Ureter (tissue), 1 donor: Measurements from ENCODE around the gene BARHL1. TPM values are rescaled to one million over a fixed set of nuclear protein-coding genes. Genes with fewer than 3 reads are reported as not detected.

Source experiments
- DNase-seq: peaks from one replicate; pipeline ENCODE4 v3.0.0-alpha.2; 2020; ENCODE audit warnings: low spot score
- total RNA-seq: library from RNA; stranded (reverse); gene quantifications from one replicate; pipeline ENCODE4 v1.2.4, GENCODE V29; 2023
- donor health status: DM: yes; HTN: yes; CAD: no.

The BARHL1 gene
- total RNA-seq, 1 donor from 2014 or later: not detected

DNA sequence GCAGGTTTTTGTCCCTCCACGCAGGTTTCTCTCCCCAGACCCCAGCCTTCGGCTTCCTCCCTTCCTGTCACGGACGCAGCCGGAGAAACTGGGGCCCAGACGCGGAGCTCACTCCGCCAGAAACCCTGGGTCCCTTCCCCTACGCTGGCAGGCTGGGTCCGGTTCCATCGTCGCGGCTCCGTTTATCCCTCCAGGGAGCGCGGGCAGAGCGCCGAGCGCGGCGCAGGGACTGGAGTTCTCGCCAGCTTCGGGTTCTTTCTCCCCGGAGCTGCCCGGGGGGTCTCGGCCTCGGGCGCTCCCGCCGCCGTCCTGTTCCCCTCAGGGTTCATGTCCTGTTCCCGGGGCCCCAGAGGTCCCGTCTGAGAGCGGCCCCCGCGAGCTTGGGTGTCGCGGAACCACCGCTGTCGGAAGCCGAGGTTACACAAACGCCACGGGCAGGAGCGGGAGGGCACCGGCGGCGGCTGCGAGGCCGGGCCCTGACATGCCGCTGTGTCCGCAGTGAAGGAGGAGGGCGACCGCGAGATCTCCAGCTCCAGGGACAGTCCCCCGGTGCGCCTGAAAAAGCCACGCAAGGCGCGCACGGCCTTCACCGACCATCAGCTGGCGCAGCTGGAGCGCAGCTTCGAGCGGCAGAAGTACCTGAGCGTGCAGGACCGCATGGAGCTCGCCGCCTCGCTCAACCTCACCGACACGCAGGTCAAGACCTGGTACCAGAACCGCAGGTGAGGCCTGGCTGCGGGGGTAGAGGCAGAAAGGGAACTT, 4.6 kb downstream of the BARHL1 start:
- no peak for DNase-seq

DNA sequence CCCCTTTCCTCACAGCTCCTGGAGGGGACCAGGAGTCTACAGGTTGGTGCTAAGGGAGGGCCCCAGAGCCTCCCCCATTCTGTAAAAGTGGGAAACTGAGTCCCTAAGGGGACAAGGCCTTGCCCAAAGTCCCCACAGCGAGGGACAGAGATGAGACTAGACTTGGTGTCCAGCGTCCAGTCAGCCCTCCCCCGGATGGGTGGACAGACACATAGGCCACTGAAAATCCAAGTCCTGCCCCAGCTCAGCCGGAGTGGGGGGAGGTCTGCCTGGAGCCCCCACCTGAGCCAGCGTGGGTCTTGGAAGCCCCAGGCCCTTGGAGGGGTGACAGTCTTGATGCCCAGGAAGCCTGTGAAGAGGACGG, 5.2 kb downstream of the BARHL1 start:
- no peak for DNase-seq

DNA sequence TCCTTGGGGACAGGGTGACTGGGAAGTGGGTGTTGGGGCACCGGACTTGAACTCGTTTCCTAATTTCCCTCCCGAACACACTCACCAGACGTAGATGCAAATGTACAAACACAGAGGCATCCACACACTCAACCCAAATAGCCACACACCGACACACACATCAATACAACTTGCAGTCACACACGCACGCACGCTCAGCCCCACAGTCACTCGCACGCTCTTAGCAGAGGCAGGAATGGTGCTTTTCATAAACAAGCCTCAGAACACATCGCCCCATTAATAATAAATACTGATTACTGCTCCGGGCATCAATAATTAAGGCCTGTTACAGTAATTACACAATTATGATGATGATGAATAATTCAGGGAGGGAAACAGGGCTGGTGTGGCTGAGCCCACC, 5.7 kb downstream of the BARHL1 start:
- no peak for DNase-seq

DNA sequence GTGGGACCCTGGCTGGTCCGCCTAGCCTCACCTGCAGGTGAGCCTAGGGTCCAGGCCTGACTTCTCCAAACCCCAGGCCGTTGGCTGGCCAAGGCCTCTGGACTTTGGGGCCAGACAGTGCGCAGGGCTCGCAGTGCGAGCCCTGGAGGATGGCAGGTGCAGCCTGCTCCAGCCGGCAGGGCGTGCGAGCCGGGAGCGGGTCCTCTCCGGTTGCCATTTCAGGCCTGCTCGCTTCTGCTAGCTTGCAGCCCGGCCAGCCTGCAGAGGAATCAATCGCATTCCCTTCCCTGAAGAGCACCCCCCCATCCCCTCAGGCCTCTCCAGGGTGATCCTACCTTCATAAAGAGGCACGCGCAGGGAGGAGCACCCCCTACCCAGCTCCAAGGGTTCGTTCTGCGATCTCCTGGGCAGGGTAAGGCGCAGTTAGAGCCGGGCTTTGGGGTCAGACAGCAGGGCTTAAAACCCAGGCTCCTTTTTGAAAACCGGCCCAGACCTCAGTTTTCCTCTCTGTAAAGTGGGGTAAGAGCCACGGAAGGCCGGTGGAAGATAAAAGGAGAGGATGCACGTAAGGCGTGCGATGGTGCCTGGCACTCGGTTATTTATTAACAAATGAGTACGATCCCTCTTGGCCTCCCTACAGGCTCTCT, 6.2 kb downstream of the BARHL1 start:
- DNase-seq: no peak

DNA sequence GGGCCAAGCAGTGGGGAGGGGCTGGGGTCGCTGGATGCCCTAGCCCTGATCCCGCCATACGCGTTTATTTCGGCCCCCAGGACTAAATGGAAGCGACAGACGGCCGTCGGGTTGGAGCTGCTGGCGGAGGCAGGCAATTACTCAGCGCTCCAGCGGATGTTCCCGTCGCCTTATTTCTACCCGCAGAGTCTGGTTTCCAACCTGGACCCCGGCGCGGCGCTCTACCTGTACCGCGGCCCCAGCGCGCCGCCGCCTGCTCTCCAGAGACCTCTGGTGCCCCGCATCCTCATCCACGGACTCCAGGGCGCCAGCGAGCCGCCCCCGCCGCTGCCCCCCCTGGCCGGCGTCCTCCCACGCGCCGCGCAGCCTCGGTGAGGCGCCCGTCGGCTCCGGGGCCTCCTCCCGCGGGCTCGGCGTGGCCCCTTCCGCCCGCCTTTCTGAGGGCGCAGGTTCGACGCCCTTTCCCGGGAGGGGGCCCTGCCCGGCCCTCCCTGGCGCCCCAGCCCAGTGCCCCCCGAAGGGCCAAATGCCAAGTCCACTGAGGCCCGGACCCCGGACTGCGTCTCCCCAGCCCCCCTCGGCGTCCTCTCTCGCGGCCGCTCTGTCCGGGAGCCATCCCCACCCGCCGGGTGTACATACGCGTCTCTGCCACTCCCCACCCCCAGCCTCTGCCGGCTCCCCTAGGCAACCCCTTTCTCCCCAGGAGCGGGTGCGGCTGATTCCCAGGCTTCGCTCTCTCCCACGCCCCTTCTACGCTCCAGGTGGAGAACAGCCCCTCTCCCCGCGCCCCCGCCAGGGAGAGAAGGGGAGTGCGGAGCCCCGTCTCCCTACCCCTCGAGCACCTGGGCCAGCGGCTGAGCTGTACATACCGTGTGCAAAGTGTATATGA, 7.0 kb downstream of the BARHL1 start:
- DNase-seq: no peak

DNA sequence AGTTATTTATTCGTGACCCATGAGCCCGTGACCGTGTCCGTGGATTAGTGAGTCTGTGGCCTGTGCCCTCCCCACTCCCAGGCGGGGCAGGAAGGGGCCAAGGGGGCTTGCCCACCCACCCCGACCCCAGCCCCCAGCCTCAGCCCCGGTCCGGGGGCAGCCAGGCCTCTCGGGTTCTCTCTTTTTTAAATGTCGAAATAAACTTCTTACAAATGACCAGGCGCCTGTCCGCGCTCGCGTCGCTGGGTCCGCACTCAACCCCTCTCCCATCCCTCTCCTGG, 7.6 kb downstream of the BARHL1 start:
- no peak for DNase-seq

DNA sequence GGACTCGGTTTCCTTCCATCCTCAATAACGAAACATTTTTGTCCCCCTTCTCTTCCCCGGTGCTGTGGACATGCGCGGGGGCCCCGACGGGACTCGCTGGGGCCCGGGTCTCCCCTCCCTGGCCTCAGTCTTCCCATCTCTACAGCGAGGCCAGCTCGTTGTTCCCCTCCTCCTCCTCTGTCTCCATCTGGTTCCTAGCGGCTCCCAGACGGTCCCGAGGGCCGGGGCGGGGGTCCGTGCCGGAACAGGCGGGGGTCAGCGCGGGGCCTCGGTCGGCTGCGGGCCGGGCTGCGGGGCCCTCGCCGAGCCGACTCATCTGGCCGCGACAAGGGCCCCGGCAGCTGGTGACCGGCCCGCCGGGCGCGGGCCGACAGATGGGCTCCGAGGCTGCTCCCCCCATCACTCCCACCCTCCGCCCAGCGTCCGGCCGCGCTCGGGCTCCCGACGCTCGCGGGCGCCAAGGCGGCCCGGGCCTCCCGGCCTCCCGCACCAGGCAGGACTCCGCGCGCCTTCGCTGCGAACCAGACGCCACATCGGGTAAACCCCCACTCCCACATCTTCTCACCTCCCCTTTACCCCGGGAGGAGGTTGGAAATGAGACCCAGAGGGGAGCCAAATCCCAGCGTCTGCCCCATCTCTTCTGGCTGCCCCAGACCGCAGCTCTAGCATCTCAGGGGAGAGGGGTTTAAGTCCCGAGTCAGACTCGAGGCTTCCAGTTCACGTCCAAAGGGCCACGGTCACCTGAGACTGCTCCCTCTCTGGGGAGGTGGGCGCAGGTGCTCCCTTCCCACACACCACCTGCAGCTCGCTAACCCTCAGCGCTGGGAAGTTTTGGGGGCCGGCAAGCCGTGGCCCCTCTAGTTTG, 8.1 kb downstream of the BARHL1 start:
- DNase-seq: no peak

DNA sequence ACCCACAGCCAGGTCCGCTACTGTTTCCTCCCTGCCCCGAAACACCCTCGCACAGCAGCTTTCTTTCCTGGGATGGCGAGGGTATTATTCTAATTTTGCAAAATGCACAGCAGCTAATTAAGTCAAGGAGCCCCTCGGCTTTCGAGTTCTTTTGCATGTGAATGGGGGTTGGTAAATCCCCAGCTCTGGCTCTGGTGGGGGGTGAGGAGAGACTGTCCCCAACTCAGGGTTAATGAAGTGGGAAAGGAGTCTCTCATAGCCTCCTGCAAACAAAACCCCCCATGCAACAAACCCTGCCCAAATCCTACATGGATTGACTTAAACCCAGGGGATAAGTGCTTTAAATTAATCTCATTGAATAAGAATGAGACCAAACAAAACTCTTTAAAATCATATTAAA, 8.8 kb downstream of the BARHL1 start:
- no peak for DNase-seq

DNA sequence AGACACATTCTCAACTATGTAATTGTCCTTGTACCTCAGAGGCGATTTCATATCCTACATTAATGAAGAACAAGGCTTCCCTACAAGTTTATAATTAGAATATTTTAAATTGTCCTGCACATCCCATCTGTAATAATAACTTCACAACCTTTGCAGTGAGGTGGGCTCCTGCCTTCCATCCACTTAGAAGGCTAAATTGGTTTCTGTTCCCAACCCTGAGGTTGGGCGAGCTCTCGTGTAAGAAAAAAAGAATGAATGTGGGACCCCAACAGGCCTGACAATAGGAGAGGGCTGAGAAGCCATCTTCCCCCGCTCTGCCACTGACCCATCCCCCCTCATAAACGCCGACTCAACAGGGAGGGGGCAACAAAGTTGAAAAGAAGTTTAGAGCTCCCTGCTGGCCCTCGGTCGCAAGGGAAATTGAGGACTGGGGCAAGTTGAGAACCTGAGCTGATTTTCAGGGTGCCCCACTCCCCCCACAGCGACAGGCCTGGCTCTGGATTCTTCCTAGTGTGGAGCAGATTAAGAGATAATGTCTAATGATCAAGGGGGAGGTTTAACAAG, 9.4 kb downstream of the BARHL1 start:
- no peak for DNase-seq

DNA sequence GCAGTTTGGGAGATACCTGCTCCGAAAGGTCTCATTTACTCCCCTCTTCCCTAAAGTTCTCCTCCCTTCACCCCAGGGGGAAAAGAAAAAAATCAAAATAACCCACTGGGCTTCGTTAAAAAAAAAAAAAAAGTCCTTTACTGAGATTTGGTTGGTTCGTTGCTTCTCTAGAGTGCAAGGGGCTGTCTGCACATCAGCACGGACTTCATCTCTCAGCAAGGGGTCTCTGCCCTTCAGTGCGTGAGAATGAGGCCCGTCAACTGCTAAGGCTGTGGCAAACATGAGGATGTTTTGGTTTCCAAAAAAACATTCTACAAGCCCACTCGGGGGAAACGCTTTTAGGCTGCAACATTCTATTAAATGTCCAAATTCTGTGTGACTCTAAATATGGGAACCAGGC, 10.0 kb downstream of the BARHL1 start:
- no peak for DNase-seq

DNA sequence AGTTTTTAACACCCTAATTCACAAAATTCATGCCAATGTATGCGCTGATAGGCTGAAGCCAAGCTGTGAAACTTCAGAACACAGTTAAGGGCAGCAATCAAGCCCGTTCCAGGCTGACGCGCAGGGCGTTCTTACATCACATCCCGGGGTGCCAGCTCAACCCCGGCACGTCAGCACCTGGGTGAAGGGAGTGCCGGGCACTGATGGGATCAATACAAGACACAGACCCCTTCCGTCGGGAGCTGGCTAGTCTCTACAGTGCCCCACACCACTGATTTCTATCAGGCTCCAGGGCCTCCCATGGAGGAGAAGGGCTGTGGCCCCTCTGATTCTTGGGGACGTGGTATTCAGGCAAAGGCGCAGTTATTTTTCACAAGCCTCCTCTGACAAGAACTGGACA, 12.0 kb downstream of the BARHL1 start:
- no peak for DNase-seq

DNA sequence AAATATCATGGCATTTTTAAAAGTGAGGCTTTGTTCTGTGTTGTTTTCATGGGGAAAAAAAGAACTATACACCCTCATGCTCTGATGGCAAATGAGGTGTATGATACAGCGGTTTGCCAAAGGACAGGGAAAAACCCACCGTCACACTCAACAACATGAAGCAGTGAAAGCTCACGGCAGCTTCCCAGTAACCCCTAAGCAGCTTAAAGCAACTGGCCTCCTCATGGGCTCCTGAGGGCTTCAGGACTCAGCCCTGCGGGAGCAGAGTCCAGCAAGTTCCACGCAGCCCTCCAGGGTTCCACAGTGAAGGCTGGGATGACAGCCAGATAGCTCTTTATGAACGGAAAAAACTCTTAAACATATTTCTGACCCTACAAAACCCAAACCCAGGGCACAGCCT, 12.9 kb downstream of the BARHL1 start:
- no peak for DNase-seq

DNA sequence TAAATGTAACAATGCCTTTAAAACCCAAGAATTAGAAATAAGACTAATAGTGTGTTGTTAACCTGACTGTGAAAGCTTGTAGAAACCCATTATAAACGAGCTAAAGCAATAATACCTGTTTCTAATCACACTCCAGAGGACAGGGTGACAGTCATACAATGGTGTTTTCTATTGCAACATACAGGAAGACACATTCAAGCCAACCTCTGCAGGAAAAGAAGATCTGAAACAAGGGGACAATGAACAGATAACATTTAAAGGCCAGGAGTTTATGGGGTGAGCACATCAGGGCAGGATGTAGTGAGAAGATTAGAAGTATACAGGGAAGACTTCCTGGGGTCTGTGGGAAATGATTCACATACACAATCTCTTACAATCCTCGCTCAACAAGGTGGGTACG, 13.8 kb downstream of the BARHL1 start:
- DNase-seq: no peak

DNA sequence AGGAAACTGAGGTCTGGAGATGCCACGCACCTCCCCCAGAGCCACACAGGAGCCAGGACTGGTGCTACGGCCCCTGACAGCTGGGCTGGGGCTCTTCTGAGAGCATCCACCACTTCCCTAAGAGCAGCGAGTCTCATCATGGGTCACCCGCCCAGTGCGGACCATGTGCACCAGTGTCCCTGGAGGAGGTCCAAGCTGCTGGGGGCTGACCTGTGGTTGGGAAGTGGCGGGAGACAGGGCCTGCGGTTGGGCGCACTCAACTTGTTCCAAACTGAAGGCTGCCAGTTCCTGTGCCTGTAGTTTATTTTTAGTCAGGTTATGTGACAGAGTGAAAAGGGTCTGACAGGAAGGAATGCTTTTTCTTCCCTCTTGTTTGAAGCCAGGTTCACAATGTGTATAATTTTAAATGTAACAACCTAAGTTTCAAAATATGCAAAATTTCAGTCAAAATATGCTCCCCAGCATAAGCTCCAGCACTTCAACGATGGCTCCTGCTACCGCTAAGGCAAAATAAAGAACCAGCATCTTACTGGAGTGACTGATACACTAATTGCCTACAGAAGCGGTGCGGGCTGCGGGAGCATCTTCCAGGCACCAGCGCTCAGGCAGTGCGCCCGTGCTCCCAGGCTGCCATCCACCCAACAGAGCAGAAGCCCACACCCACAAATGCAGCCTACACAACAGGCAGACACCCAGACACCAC, 14.8 kb downstream of the BARHL1 start:
- DNase-seq: no peak

DNA sequence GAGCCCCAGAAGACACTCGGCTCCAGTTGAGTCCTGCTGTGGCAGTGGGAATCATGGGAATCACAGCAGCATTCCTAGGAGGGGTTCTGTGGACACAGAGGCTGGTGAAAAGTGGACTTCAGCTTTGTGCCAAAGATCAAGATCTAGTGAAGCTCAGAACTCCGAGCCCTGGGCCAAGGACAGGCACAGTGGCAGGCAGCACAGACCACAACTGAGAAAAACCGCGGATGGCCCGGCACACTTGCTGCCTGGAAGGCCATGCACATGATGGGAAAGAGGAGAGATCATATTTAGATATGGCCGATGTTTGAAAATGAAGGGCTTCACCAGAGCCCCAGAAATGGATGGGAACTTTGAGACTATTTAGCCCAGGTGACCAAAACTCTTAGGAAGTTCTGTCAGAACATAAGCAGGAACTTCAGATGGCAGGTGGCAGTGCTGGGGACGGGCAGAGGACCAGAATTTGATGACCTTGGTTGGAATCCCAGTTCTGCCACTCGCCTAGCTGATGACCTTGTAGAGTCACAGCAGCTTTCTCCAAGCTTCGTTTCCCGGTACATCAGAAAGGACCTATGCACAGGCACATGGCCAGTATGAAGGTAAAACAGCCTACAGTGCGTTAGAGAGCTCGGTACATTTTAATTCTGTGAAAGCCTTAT, 18.0 kb downstream of the BARHL1 start:
- no peak for DNase-seq

DNA sequence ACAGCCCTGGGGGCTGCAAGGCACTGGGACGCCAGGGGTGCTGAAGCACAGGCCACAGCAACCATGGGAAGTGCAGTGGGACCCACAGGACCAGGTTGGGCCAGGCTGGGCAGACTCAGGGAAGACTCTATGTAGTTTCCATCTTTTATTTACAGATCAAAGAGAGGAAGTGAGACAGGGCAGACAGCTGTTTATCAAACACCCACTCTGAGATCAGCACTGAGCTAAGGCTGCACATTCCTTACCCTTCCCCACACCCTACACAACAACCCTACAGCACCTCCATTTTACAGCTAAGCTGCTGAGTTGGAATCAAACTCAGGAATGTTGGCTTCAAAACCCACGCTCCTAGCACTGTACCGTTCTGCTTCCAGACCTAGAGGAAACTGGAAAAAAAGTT, 19.8 kb downstream of the BARHL1 start:
- no peak for DNase-seq

DNA sequence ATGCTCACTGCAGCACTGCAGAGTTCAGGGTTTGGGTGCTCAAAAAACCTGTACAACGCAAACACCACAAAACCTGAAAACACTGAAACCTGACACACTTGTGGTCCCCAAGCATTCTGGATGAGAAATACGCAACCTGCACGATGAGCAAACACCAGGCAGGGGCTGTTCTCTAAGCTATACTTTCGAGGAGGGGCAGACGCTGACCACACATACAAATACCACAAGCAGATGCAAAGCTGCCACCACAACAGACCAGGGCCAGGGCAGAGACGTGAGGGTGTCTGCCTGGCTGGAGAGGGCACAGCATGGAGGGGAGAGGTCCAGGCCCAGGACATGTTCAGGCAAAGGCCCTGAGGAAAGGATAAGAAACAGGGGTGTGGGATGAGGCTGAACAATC, 23.0 kb downstream of the BARHL1 start:
- no peak for DNase-seq

DNA sequence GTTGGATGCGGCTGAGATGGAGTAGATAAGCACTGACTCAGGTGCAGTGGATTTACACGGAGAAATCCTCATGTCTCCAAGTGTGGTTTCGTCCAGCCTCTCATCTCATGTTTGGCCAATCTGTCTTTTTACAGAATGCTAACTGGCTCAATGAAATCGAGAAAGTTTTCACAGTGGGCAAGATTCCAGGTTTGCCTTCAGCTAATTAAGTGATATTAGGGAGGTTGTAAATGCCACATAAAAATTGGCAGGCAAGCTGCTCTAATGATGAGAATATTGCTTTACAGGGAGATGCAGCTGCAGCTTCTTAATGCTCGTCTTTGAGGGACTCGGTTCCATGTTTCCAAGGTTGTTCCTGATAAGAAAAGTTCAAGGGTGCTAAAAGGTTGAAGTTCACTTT, 23.7 kb downstream of the BARHL1 start:
- DNase-seq: no peak

DNA sequence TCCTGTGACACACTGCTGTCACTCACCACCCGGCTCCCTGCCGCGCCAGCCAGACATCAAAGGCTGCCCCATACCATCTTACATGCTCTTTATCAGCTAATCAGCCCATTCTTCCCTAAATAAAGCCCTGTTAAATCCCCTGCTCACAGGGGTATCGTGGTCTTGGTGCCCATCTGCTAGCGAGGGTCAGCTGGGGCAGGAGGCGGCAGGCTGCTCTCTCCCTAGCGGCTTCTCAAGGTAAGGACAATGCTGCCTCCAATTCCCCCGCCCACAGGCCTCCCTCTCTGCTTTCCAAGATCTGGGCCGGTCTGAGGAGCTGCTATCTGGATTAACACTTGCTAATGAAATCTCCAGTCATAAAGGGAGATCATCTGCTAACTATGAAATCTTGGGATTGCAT, 26.8 kb downstream of the BARHL1 start:
- no peak for DNase-seq

DNA sequence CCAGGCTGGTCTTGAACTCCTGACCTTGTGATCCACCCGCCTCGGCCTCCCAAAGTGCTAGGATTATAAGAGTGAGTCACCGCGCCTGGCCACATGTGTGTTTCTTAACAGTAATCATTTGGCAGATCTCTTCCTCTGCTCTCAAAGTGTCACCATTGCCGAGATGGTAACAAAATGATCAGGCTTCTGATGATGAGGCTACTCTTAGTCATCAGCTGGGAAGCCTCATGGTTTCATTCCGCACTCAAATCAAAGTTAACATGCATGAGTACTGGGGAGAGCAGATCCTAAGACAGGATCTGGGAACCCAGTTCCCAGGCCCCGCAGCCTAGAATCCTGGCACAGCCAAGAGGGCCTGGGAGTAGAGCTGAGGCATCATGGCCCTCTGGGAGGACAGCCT, 27.4 kb downstream of the BARHL1 start:
- DNase-seq: no peak

DNA sequence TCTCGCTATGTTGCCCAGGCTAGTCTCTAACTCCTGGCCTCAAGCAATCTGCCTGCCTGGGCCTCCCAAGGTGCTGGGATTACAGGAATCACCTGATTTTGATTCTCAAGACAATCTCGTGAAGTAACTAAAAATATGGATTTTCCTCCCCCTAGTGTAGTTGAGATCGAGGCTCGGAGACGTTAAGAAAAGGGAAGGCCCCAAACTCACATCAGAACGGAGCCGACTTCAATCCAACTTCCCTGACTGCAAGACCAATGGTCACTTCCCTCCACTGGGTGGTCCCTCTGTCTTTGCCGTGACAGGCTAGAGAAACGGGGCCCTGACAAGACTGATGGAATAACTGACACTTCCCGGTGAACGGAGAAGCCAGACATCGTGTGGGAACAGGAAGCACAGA, 28.3 kb downstream of the BARHL1 start:
- DNase-seq: no peak
